ENCODE data around the gene HYI. TPM values are rescaled to one million over a fixed set of nuclear protein-coding genes. Genes with fewer than 3 reads are reported as not detected.

The HYI gene
- total RNA-seq, 3 donors from 2014 or later (not counting 1 experiment from before 2014, with no cell fraction given) = 7.0 to 14.2 (median 8.6) TPM

GRCh38 chr1:43443197-43443946 lies 10.4 kb downstream of the HYI start:
- Histone ChIP-seq H3K36me3 (ENCODE audit: control insufficient read depth, insufficient read depth, low read length) (peaks cover 83% of the 10 kb centered on the region), H3K4me1 (ENCODE audit: control insufficient read depth, insufficient read depth, low read length) (no peaks in the 10 kb centered on the region), H3K4me3 (ENCODE audit: low read length) (no peak overlapping the region), H3K27me3 (ENCODE audit: control insufficient read depth, insufficient read depth, low read length) (no peaks in the 10 kb centered on the region), H3K9me3 (ENCODE audit: control insufficient read depth, insufficient read depth, low read length) (no peaks in the 10 kb centered on the region), H3K27ac (ENCODE audit: low read length) (no peak overlapping the region)
- H3K4me3 Mint-ChIP-seq = no peak overlapping the region
- no peak for TF ChIP-seq CTCF (IDR thresholded peaks at IDR 0.05)
- H3K27ac Mint-ChIP-seq = no peak overlapping the region
- no peaks in the 10 kb centered on the region for H3K27me3 Mint-ChIP-seq (ENCODE audit: low read depth in 2 of 2)
- intact Hi-C loops (cut with micrococcal nuclease) = no loop called here
- H3K36me3 Mint-ChIP-seq = no peaks in the 10 kb centered on the region
- ATAC-seq (no peak), DNase-seq (no peak)
- no peaks in the 10 kb centered on the region for H3K9me3 Mint-ChIP-seq
- WGBS (ENCODE audit: insufficient coverage) = 97% methylated on average over 16 of the region's 16 CpGs
- peaks cover 0 to 5% of the 10 kb centered on the region in 2 donors for H3K4me1 Mint-ChIP-seq

- H3K36me3 ChIP-seq (ENCODE audit: control insufficient read depth, insufficient read depth, low read length) = peaks cover 81% of the 10 kb centered on the region
- H3K4me3 ChIP-seq (ENCODE audit: low read length) = no peak overlapping the region
- H3K27me3 ChIP-seq (ENCODE audit: control insufficient read depth, insufficient read depth, low read length) = no peaks in the 10 kb centered on the region
- WGBS (ENCODE audit: insufficient coverage) = over 99% methylated on average over 11 of the region's 12 CpGs
- no peak for ATAC-seq
- no peak for TF ChIP-seq CTCF (IDR thresholded peaks at IDR 0.05)
- peaks cover 0 to 5% of the 10 kb centered on the region in 2 donors for H3K4me1 Mint-ChIP-seq
- H3K9me3 Mint-ChIP-seq = no peaks in the 10 kb centered on the region
- H3K4me3 Mint-ChIP-seq = no peak overlapping the region
- H3K27ac Mint-ChIP-seq = no peak overlapping the region
- intact Hi-C loops (cut with micrococcal nuclease) = no loop called here
- H3K9me3 ChIP-seq (ENCODE audit: control insufficient read depth, insufficient read depth, low read length) = no peaks in the 10 kb centered on the region
- H3K4me1 ChIP-seq (ENCODE audit: control insufficient read depth, insufficient read depth, low read length) = no peaks in the 10 kb centered on the region
- no peaks in the 10 kb centered on the region for H3K27me3 Mint-ChIP-seq (ENCODE audit: low read depth in 2 of 2)
- no peak for DNase-seq
- H3K36me3 Mint-ChIP-seq = no peaks in the 10 kb centered on the region
- H3K27ac ChIP-seq (ENCODE audit: low read length) = no peak overlapping the region
These were observed 11.0 kb downstream of the HYI start for GRCh38 chr1:43442756-43443155.

- Histone ChIP-seq H3K27ac (ENCODE audit: low read length) (no peak overlapping the region), H3K36me3 (ENCODE audit: control insufficient read depth, insufficient read depth, low read length) (peaks cover 76% of the 10 kb centered on the region), H3K9me3 (ENCODE audit: control insufficient read depth, insufficient read depth, low read length) (no peaks in the 10 kb centered on the region), H3K27me3 (ENCODE audit: control insufficient read depth, insufficient read depth, low read length) (no peaks in the 10 kb centered on the region), H3K4me3 (ENCODE audit: low read length) (no peak overlapping the region), H3K4me1 (ENCODE audit: control insufficient read depth, insufficient read depth, low read length) (no peaks in the 10 kb centered on the region)
- WGBS (ENCODE audit: insufficient coverage) = 98% methylated on average over 18 of the region's 18 CpGs
- intact Hi-C loops (cut with micrococcal nuclease) = no loop called here
- Mint-ChIP-seq H3K27me3 (ENCODE audit: low read depth in 2 of 2) (no peaks in the 10 kb centered on the region), H3K36me3 (no peaks in the 10 kb centered on the region), H3K4me1 (peaks cover 0 to 5% of the 10 kb centered on the region in 2 donors), H3K27ac (no peak overlapping the region), H3K9me3 (no peaks in the 10 kb centered on the region), H3K4me3 (no peak overlapping the region)
- DNase-seq = no peak
- ATAC-seq = no peak
- TF ChIP-seq CTCF (IDR thresholded peaks at IDR 0.05) = no peak
These were observed 11.7 kb downstream of the HYI start for GRCh38 chr1:43441894-43442637.

Measured in natural killer cell (primary cell).